CD4-positive, alpha-beta T cell treated with Interleukin-17A for 1 hour (primary cell): ENCODE results near the gene GHRHR.

Source experiments
- DNase-seq: peaks from one replicate; pipeline ENCODE4 v3.0.0-alpha.2; 2020

The GHRHR gene

DNA sequence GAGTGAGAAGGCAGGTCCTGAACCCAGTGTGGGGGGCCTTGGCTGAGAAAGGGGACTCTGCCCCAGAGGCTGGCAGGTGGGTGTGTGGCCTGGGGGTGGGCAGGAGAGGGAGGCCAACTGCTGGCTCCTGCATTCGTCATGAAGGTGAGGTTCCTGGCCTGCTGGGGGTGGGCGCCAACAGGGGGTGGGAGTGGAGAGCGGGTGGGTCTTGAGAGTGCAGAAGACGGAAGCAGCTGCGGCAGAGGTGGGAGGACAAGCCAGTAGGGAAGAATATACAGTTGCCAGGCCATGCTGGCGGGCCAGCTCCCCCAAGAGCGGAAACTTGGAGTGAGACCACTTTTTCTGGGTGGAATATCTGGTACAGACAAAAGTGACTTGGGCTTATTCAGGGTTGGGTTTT, 23.4 kb downstream of the GHRHR start:
- no peak for DNase-seq

DNA sequence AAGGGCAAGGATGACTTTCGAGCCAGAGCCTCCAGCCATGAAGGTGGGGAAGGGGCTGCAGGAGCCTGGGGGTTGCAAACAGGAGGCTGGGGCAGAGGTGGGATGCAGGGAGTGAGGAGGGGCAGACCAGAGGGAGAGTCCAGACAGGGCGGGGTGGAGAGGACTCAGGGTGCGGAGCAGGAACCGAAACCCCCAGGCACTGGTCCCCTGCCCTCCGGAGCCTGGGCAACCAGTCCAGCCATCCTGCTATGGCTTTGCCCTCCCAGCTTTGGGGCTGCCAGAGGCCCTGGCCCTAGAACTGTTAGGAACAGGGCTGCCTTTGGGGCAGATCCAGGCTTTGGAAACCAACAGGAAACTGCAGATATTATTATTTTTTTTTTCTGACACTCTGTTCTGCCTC, 24.2 kb downstream of the GHRHR start:
- no peak for DNase-seq

DNA sequence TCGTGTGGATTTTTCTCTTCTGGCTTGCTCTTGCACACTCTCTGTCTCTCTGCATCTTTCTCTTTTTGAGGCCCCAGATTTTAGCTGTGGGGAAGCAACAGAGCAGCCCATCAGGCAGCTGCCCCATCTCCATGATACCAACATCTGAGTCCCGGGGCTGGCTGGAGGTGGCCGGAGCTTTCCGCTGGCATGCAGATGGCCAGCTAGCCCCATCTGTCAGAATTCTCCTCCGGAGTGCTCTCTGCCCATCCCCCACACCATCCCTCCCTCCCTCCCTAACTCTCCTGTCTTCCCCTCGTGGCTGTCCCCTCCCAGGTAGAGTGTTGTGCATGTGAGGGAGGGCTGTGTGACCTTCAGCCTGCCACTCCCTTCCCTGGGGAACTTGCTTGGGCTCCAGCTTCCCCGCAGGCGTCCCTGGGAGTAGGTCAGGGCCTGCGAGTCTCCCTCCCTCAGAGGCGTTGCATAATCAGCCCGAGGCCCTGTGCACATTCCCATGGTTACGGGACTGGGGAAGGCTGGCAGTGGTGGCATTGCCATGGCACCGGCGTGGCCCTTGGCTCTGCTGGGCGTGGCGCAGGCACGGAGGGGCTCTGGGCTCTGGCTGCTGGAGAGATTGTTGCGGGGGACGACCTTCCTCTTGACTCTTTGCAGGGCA, 24.7 kb downstream of the GHRHR start:
- DNase-seq = no peak

DNA sequence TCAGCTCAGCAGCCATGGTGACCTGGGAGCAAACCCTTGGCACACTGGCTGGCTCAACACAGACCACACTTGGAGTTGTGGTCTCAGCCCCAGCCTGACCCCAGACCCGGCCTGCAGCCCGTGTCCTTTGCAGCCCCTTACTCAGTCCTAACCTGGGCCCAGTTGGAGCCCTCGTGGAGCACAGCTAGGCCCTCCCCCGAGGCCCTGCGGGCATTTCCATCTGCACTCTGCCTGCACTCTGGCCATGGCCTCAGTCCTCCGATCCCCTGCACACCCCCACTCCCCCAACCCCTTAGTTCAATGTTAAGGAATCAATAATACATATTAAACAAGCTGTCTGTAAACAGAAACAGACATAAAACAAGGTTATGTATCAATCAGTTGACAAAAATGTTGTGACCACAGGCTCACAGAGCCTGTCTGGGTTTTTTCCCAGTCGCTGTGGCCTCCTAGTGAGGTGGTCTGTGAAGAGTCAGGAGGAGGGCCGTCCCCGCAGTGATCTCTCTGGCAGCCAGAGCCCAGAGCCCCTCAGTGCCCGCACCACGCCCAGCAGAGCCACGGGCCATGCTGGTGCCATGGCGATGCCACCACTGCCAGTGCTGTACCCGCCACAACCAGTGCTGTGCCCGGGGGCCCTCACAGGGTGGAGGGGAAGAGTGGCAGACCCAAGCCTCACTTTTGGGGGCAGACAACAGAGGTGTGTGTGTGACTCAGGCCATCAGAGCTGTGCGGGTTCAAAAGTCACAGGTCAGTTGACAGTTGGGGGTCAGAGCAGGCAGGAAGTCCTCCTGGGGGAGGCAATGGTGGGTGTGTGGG, 25.5 kb downstream of the GHRHR start:
- DNase-seq = no peak

DNA sequence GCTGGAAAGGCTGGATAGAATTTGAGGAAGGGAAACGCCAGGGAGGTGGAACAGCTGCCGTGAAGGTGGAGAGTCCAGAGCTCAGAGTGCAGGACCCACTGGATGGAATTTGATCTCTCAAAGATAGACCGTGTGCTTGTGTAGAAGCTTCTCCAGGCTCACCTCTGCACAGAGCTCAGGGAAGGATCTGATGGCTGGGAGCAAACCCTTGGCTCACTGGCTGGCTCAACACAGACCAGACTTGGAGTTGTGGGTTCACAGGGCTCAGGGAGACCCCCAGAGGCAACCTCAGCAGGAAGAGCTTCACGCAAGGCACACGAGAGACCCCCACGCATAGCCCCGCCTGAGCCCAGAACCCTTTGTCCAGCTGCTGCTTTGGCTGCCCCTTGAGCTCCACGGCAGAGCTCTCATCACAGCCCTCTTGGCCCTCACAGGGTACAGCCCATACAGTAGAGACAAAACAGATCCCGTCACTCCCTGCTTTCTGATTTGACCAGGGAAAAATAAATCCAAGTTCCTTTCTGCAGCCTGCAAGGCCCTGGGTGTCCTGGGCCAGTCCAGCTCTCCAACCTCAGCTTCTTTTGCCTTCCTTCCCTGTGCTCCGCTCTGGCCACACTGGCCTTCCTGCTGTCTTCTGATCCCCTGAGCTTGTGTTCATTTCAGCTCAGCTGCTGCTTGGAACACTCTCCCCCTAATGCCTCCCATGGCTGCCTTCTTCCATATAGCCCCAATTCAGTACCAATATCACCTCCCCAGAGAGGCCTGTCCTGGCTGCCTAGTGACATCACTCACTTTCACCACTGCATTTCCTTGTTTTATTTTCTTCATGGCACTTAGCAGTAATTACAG, 26.3 kb downstream of the GHRHR start:
- DNase-seq = no peak

DNA sequence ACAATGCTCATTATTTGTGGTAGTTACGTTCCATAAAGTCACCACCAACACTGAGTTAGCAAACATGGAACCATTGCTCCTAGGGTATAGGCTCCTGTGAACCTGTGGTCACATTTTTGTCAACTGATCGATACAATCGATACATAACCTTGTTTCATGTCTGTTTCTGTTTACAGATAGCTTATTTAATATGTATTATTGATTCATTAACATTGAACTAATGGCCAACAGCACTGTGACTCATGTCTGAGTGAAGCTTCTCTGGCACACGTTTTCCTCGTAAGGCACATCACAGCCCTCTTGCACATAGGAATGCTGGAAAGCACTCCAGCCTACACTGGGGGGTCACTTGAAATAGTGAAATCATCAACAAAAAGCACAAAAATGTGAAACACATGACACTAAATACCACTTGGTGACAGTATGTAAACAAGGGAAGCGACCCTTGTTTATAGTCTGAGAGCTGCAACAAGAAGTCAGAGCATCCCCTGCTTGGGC, 27.0 kb downstream of the GHRHR start:
- no peak for DNase-seq

DNA sequence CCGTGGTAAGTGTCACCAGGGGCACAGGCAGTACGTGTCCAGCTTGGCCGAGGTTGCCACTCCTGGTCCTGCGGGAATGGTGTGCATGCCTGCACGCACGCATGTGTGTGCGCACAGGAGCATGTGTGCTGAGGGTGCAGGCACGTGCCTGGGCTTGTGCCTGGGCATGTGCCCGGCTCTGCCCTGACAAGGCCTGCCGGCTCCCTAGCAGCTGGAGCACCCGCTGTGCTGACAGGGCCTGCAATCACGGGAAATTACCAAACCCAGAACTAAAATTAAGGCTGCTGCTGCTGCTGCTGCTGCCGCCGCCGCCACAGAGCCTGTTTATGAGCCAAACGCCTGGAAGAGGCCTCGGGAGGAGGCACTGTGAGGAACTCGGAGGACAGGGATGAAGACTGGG, 28.7 kb downstream of the GHRHR start:
- no peak for DNase-seq

DNA sequence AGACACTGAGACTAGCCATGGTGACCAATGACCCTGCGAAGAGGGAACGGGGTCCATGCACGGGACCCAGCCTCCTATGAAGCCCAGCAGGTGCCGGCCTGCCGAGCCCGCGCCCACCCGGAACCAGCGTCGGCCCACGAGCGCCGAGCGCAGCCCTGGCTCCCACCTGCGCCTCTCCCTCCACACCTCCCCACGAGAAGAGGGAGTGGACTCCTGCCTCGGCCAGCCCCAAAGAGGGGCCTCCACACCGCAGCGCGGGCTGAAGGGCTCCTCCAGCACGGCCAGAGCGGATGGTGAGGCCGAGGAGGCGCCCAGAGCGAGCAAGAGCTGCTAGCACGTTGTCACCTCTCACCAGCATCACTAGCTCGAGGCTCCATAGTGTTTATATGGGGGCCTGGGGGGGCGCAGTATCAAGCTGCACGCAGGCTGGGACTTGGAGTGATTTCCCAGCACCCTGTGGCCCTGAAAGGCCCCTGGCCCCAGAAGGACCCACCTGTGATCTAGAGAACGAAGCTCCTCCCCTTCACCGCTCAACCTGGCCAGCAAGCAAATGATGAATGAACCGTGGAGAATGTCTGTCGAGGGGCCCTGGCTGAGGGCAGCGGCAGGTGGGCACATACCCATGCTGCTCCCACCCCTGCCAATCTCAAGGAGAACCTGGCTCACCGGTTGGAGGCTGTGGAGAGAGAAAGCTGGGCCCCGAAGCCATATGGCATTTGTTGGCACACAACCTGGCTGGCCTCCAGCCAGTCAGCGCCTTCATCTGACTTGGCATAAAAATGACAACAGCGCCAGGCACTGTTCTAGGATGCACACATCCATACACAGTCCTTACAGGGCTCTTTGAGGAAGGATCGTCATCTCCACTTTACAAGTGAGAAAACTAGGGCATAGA, 30.7 kb downstream of the GHRHR start:
- DNase-seq = no peak

DNA sequence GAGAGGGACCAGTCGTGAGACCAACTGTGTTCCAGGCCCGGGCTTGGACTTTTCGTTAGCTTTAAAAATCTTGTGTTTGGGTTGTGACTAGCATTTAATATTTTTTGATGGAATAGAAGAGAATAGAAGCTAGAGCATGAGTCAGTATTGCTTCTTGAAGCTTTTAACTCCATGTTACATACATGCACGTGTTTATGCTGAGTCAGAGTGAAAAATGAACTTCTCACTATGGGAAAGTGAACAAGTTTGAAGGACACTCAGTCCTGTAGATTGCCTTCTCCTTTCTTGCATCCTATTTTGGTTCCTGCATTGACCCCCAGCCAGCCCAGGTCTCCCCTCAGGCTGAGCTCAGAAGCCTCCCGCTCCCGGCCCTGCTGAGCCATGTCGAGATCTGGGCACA, 31.8 kb downstream of the GHRHR start:
- DNase-seq = no peak

DNA sequence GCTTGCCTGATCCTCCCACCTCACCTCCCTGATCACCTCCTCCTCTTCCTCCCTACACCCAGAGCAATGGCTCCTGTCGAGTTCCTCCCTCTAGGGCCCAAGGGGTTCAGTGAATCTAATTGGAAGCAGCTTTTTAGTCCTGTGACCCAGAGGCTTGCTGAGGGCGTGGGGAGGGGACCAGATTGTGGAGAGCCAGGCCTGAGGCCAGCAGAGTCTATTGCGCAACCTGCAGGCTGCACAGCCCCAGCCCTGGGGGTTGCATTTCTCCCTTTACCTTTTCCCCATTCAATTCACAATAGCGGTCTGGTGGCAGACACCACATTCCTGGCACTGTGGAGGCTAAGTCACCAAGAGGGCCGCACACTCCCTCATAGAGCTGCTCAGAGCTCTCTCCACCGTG, 32.5 kb downstream of the GHRHR start:
- no peak for DNase-seq

DNA sequence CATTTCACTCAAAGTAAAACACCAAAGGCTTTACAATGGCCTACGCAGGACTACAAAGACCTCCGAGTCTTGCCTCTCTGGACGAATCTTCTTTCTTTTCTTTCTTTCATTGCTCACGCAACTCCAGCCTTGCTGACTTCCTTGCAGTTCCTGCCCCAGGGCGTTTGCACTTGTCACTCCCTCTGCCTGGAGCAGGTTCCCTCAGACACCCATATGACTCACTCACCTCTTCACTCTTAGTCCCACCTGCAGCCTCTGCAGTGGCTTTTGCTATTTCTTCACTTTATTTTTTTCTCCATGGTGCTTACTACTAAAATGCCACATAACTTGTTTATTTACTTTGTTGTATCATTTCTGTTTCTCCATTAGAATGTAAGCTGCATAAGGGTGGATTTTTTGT, 33.1 kb downstream of the GHRHR start:
- no peak for DNase-seq

DNA sequence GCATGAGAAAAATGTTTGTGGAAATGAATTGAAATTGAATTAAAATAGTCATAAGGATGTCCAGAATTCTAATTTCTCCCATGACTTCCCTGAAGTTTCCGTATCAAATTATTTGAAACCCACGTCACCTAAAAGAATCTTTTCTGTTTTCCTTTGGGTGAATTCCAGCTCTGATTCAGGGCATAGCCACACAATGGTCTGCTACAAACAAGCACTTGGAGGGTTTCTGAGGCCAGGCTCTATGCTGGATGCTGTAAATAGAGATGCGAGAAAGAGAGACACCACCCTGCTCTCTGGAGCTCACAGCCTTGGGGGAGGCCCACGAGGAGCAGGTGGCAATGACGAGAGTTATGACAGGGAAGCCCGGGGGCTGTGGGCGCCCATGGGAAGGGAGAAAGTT, 33.6 kb downstream of the GHRHR start:
- DNase-seq = no peak

DNA sequence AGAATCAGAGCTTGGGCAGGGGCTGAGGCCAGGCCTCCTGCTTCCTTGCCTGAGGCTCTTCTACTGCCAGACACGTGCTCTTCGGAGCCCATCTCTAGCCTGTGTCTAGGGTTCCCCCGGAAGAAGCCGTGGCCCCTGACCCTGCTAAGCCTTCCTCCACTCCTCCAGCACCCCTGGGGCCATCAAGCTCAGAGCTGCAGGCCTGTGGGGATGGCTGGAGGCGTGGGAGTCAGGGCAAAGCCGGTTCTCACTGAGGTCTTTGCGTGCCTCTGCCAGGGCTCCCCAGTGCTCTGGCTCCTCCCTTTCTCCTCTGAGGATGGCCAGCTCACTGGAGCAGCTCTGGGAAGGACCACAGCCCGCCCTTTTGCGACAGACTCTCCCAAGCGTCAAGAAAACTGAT, 34.4 kb downstream of the GHRHR start:
- DNase-seq = no peak

DNA sequence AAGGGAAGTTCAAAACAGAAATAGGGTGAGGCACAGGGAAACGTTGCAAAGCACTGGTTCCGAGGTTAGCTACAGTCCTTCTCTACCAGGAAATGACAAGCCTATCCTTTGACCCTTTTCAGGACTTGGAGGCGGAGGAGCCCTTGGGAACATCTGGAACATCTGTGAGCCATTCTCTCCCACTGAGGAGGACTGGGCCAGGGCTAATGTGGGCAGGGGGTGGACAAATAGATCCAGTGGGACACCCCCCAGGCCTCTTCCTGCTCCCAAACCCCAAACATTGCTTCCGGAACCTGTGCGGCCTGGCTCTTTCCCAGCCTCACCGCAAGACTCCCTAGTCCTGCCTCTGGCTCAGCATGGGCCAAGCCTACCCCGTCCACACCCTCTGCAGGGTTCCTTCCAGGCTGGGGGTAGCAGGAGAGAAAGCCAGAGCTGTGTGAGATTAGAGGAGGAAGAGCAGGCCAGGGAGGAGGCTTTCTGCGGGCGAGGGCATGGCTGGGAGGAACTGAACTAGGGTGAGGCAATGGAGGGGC, 36.5 kb downstream of the GHRHR start:
- no peak for DNase-seq

DNA sequence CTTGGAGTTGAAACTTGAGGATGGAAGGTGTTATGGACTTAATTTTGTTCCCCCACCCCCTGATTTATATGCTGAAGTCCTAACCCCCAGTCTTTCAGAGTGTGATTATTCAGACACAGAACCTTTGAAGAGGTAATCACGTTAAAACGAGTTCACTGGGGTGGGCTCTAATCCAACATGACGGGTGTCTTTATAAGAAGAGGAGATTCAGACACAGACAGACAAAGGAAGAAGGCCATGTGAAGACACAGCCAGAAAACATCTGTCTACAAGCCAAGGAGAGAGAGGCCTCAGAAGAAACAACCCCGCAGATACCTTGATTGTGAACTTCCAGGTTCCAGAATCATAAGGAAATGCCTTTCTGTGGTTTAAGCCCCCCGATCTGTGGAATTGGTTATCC, 37.0 kb downstream of the GHRHR start:
- no peak for DNase-seq

DNA sequence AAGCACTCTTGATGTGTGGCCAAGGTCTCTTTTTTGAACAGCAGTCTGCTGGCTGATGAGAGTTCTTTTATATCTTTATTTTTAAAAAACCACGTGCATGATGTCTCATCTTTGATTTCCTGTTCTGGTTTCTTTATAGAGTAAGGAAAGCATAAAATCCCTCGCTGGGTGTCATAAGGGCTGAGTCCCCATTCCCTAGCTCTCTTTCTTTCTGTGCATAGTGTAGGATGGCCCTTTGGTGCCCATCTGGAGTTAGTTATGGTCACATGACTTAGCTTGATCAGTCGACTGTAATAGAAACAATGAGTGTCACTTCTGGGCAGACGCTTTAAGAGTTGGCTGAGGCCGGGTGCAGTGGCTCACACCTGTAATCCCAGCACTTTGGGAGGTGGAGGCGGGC, 38.5 kb downstream of the GHRHR start:
- DNase-seq = no peak

DNA sequence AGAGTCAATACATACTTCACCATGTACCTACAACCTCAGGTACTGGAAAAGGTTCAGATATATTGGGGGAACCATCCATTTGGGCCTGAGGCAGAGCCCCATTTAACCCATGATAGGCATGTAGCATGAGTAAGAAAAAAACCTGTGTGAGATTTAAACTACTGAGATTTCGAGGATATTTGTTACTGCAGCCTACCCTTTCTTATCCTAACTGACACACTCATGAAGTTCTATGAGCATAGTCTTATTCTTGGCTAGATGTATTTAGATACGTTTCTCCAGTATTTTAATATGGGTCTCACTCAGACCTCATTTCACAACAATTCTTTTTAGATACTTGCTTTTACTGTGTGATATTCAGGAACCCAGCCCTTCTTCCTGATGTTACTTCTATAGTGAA, 39.3 kb downstream of the GHRHR start:
- DNase-seq = no peak

DNA sequence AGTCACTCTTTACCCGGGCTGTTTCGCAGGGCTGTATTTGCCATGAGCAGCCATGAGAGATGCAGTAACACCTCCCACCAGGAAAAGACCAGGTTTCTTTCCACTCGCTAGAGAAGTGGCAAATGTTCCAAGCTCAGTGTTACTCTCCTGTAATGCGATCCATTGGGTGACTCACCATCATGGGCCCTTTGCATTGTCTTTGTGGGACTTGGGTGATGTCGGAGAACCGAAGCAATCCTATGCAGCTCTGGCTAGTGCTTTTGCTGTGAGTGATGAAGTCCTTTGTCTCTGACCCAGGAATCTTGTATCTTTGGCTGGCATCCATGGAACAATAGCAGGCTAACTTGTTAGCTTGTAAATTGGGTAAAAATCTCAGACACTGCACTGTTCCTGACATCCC, 40.0 kb downstream of the GHRHR start:
- no peak for DNase-seq

DNA sequence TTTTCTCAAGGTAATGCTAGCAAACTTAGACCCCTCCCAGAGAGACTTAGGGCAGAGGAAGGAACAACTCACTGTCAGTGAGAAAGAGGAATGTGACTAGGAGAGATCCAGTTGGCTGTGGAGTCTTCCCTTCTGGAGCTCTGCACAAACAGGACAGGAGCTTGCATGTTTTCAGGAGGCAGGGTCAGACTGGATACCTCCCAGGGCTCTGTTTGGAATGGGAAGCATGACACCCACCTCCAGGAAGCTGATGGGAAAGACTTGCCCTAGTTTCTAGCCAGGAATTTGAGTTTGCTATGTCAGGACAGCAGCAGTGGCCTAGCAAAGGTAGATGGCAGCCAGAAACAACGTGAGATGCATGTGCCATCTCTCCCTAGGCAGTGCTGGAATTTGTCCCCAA, 40.6 kb downstream of the GHRHR start:
- no peak for DNase-seq

DNA sequence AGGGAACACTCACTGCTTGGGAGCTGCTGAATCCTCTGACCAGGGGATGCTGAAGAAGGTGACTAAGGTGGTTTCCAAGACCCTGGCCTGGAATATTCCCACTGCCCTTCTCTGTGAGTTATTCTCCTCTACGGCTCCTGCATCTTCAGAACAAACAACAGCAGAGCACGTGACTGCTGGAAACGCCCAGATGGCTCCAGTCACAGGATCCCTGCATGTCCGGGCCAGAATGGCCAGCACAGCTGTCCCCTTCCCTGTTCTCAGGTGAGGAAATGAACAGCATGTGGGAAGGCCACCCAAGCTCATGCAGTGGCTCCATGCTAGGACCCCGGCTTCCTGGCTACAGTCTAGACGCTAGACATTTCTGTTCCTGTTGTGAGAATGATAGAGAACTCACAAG, 43.1 kb downstream of the GHRHR start:
- DNase-seq = no peak

DNA sequence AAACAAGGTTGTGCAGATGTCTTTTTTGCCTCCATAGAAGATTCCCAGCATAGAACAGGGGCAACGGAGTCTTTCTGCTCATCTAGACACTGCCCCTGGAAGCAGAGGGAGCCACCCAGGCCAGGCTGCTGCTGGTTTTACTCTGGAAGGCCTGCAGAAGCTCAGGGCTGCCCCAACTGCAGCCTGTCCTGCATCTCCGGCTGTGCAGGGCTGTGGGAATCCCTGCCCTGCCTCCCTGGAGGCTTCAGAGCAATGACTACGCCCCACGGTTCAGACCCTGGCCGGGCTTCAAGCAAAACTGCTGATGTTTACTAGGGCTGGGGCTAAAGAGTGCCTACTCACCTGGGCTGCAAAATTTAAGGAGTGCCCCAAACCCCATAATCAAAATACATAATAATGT, 43.9 kb downstream of the GHRHR start:
- no peak for DNase-seq

DNA sequence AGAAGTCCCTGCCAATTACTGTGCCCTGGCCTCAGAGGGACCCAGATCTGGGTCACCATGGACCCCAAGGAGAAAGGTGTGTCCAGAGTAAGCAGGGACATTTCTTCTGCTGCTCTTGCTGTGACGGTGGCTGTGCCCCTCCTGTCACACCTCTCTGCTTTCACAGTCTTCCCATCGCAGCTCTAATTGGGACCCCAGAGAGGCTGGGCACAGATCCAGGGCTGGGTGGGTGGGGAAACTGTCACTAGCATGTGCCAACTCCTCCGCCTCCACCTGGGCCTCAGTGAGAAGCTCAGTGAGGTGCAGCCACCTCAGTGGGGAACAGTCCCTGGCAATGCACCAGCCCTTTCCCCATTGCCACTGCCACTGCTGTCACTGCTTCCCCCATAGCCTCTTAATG, 51.1 kb downstream of the GHRHR start:
- no peak for DNase-seq
